Adrenal gland (tissue), 12 donors: ENCODE results near the gene SYNJ2. TPM values are rescaled to one million over a fixed set of nuclear protein-coding genes. Genes with fewer than 3 reads are reported as not detected.

Source experiments
- DNase-seq, 7 donors: peaks; one replicate each; pipeline ENCODE4 v3.0.0-alpha.2; 2019 to 2020
- H3K27ac ChIP-seq, 5 donors: fragments of 200-600 bp; sonication (generic) in 4 of 5; 1 replicate in 3 of 5; 2 replicates in 2 of 5; pipeline versions ENCODE4 v1.5.1 to v1.8.0; 2016 to 2020; ENCODE audit warnings: mild to moderate bottlenecking in 1 of 5
- H3K27me3 ChIP-seq: fragments of 200-600 bp; 2 replicates; pipeline ENCODE4 v1.8.0; 2021
- H3K36me3 ChIP-seq, 2 donors: fragments of 200-600 bp; replicated peaks in 1 of 2; 1 replicate in 1 of 2; 2 replicates in 1 of 2; pipeline versions ENCODE4 v1.5.1 to v1.8.0; 2018 to 2022
- H3K4me1 ChIP-seq, 2 donors: fragments of 200-600 bp; replicated peaks in 1 of 2; 1 replicate in 1 of 2; 2 replicates in 1 of 2; pipeline versions ENCODE4 v1.5.1 to v1.8.0; 2018 to 2021
- H3K4me3 ChIP-seq, 4 donors: fragments of 200-600 bp; sonication (generic) in 3 of 4; one replicate each; pipeline ENCODE4 v1.5.1; 2016 to 2018
- H3K9me3 ChIP-seq, 3 donors: fragments of 200-600 bp; sonication (generic) in 1 of 3; replicated peaks in 1 of 3; 1 replicate in 2 of 3; 2 replicates in 1 of 3; pipeline versions ENCODE4 v1.5.1 to v1.8.0; 2016 to 2021
- CTCF ChIP-seq, 6 experiments: fragments of 450-650 bp in 4 of 6; fragments of 200-600 bp in 2 of 6; sonication (generic) in 1 of 6; IDR thresholded peaks; 1 replicate in 5 of 6; 2 replicates in 1 of 6; pipeline versions ENCODE4 v1.5.1 to v1.8.0; 2016 to 2021; ENCODE audit warnings: antibody characterized with exemption in 6 of 6, mild to moderate bottlenecking in 2 of 6, moderate library complexity in 1 of 6
- POLR2A ChIP-seq, 2 donors: fragments of 450-650 bp; IDR thresholded peaks; one replicate each; pipeline ENCODE4 v1.6.1; 2017; ENCODE audit warnings: antibody characterized with exemption in 2 of 2, mild to moderate bottlenecking in 2 of 2, moderate library complexity in 1 of 2
- WGBS, 4 donors: extraction: QIAGEN DNeasy Blood & Tissue Kit in 2 of 4; methylation state at CpG; one replicate each; pipeline versions ENCODE4 v1.1.5 to v1.1.7; 2013 to 2017; 5-methylcytosine and 5-hydroxymethylcytosine counted together
- intact Hi-C, 2 donors: fragments of 100-400 bp; cut with DNase I; formaldehyde crosslinking; loops; one replicate each; pipeline versions ENCODE4 v1.14.1 to v1.15.0; 2022 to 2023
- polyA plus RNA-seq, 3 donors: library from polyadenylated mRNA; stranded (reverse); fragments of 200-250 nt in 2 of 3; fragments of 350-450 nt in 1 of 3; fragmentation: Illumina TruSeq in 1 of 3; extraction: RNeasy Lipid Tissue Mini Kit (QIAGEN cat#74804) in 1 of 3; gene quantifications; one replicate each; pipeline ENCODE4 v1.2.3, GENCODE V29; 2013 to 2014
- total RNA-seq, 9 donors: library from RNA; depleted of rRNA in 4 of 9; stranded (reverse); fragments of >200 nt in 4 of 9; fragments of 120-200 nt in 1 of 9; fragmentation: NEBNext Ultra II Directional in 1 of 9; extraction: Animal tissue kit (Norgen Biotek cat#: 25700) in 1 of 9; gene quantifications; one replicate each; pipeline versions ENCODE4 v1.1.0 to v1.2.4, GENCODE V29; 2013 to 2023
- donor health status: healthy with polysubstance abuse.
- donor health status: Bipolar disorder and iron deficiency.
- donor health status: DM: yes; HTN: yes; CAD: no.
- donor health status: DM: no; HTN: no; CAD: no.
- donor health status: DM: no; HTN: no; CAD: no.
- donor health status: DM: yes; HTN: yes; CAD: no.

Gene SYNJ2
- total and polyA plus RNA-seq, 12 donors = 1.6 to 20.5 (median 12.8) TPM

- H3K27me3 ChIP-seq = no peaks in the 10 kb centered on the region
- H3K36me3 ChIP-seq = no peaks in the 10 kb centered on the region
- peak in 4 of 7 donors; percentile 15 to 43 (median 18) for DNase-seq
- H3K9me3 ChIP-seq = no peaks in the 10 kb centered on the region
- intact Hi-C loops = no loop called here
- TF ChIP-seq POLR2A (IDR thresholded peaks at IDR 0.05) = no peak
- no peak for TF ChIP-seq CTCF (IDR thresholded peaks at IDR 0.05)
- WGBS, 4 donors = 80 to 91% (median 87%) methylated on average over 4 to 10 of the region's 10 CpGs
- no peak overlapping the region for H3K27ac ChIP-seq
- H3K4me3 ChIP-seq = no peak overlapping the region
- peaks cover 28 to 31% of the 10 kb centered on the region in 2 donors for H3K4me1 ChIP-seq
Observed at GRCh38 chr6:158037771-158038170, 56.1 kb downstream of the SYNJ2 start.

GRCh38 chr6:158038291-158039177 is 56.9 kb downstream of the SYNJ2 start:
- peak overlapping the region in 1 of 5 donors; percentile 93 for H3K27ac ChIP-seq
- H3K27me3 ChIP-seq = no peaks in the 10 kb centered on the region
- intact Hi-C loops = no loop called here
- H3K4me1 ChIP-seq = peaks cover 33 to 36% of the 10 kb centered on the region in 2 donors
- TF ChIP-seq CTCF (IDR thresholded peaks at IDR 0.05) = no peak
- TF ChIP-seq POLR2A (IDR thresholded peaks at IDR 0.05) = no peak
- H3K9me3 ChIP-seq = no peaks in the 10 kb centered on the region
- H3K4me3 ChIP-seq = no peak overlapping the region
- 95 to 99% (median 97%) methylated on average over 11 to 21 of the region's 21 CpGs for WGBS, 4 donors
- no peaks in the 10 kb centered on the region for H3K36me3 ChIP-seq
- peak in 3 of 7 donors; percentile 15 to 46 (median 17) for DNase-seq

GRCh38 chr6:158039178-158039557 is 57.5 kb downstream of the SYNJ2 start:
- Histone ChIP-seq H3K36me3 (no peaks in the 10 kb centered on the region), H3K27me3 (no peaks in the 10 kb centered on the region), H3K4me1 (peaks cover 39 to 43% of the 10 kb centered on the region in 2 donors), H3K4me3 (no peak overlapping the region), H3K9me3 (no peaks in the 10 kb centered on the region), H3K27ac (peak overlapping the region in 1 of 5 donors; percentile 93)
- no peak for TF ChIP-seq POLR2A (IDR thresholded peaks at IDR 0.05)
- TF ChIP-seq CTCF (IDR thresholded peaks at IDR 0.05) = no peak
- 92 to 97% (median 93%) methylated on average over 6 to 9 of the region's 9 CpGs for WGBS, 4 donors
- intact Hi-C loops = no loop called here
- DNase-seq = peak in 1 of 7 donors; percentile 13

- no peaks in the 10 kb centered on the region for H3K9me3 ChIP-seq
- 80 to 98% (median 89%) methylated on average over 8 to 17 of the region's 17 CpGs for WGBS, 4 donors
- H3K27ac ChIP-seq = peak overlapping the region in 2 of 5 donors; percentile 88 to 93
- no peak overlapping the region for H3K4me3 ChIP-seq
- DNase-seq = peak in 2 of 7 donors; percentile 47 to 48
- no peaks in the 10 kb centered on the region for H3K36me3 ChIP-seq
- intact Hi-C loops = no loop called here
- no peak for TF ChIP-seq CTCF (IDR thresholded peaks at IDR 0.05)
- no peak for TF ChIP-seq POLR2A (IDR thresholded peaks at IDR 0.05)
- H3K4me1 ChIP-seq = peaks cover 41 to 47% of the 10 kb centered on the region in 2 donors
- H3K27me3 ChIP-seq = no peaks in the 10 kb centered on the region
Observed at GRCh38 chr6:158039571-158040050, 57.9 kb downstream of the SYNJ2 start.
